Endothelial cell of umbilical vein (primary cell): ENCODE measurements around the gene PLXNC1. TPM values are rescaled to one million over a fixed set of nuclear protein-coding genes. Genes with fewer than 3 reads are reported as not detected.

Source experiments
- BruUV-seq: library from RNA; stranded (reverse); fragments of 400-500 nt; replicated peaks from 2 replicates; lab custom pipeline; 2021; lab: Mats Ljungman, UMichigan
- CTCF ChIA-PET: fragments of 300-600, 350-600 bp; sonication (Branson Sonifier 250); formaldehyde crosslinking; loops from one replicate; lab custom pipeline; 2021; ENCODE audit warnings: antibody characterized with exemption, inconsistent platforms; lab: Charles Lee
- POLR2A ChIA-PET: fragments of 300-600, 350-600 bp; sonication (Branson Sonifier 250); formaldehyde crosslinking; loops from one replicate; lab custom pipeline; 2021; ENCODE audit warnings: antibody characterized with exemption, inconsistent platforms; lab: Charles Lee
- DNase-seq: peaks from one replicate; pipeline ENCODE4 v3.0.0-alpha.2; 2011; ENCODE audit warnings: low read depth, low spot score
- FAIRE-seq: peaks from 2 replicates; lab custom pipeline; 2011; peaks lifted over from hg19 to GRCh38; lab: Jason Lieb, UNC
- H2AFZ ChIP-seq: 2 replicates; pipeline ENCODE4 v1.6.0; 2012; ENCODE audit warnings: low read depth, low read length, control low read depth, inconsistent platforms
- H3K27ac ChIP-seq: 2 replicates; pipeline ENCODE4 v1.5.1; 2011; ENCODE audit warnings: low read depth, mild to moderate bottlenecking, control low read depth, low read length, moderate library complexity; ENCODE audit not compliant: insufficient read depth
- H3K27me3 ChIP-seq, 2 experiments: 2 replicates each; pipeline versions ENCODE4 v1.6.0 to v1.6.1; 2011; ENCODE audit warnings: low read length in 2 of 2, mixed read lengths in 1 of 2; ENCODE audit not compliant: control insufficient read depth in 2 of 2, insufficient read depth in 2 of 2
- H3K36me3 ChIP-seq, 2 experiments: 2 replicates in 1 of 2; 3 replicates in 1 of 2; pipeline ENCODE4 v1.5.1; 2011; ENCODE audit warnings: low read length in 2 of 2, mild to moderate bottlenecking in 1 of 2, moderate library complexity in 1 of 2; ENCODE audit not compliant: control insufficient read depth in 2 of 2, insufficient read depth in 2 of 2; ENCODE audit errors: extremely low read depth in 1 of 2
- H3K4me1 ChIP-seq: 3 replicates; pipeline ENCODE4 v1.5.1; 2011; ENCODE audit warnings: mild to moderate bottlenecking, low read length; ENCODE audit not compliant: control insufficient read depth, insufficient read depth; ENCODE audit errors: extremely low read depth
- H3K4me2 ChIP-seq: 2 replicates; pipeline ENCODE4 v1.6.1; 2011; ENCODE audit warnings: low read length, control low read depth, mixed read lengths; ENCODE audit not compliant: insufficient read depth
- H3K4me3 ChIP-seq, 3 experiments: fragments of 200-600 bp in 1 of 3; sonication (generic), shearing (Covaris generic) in 1 of 3; replicated peaks in 1 of 3; 2 replicates each; pipeline ENCODE4 v1.5.1; 2011 to 2016; ENCODE audit warnings: control low read depth in 3 of 3, low read length in 3 of 3, mild to moderate bottlenecking in 2 of 3, inconsistent platforms in 1 of 3, low read depth in 1 of 3, moderate library complexity in 1 of 3; ENCODE audit not compliant: insufficient read depth in 1 of 3
- H3K79me2 ChIP-seq: 2 replicates; pipeline ENCODE4 v1.6.0; 2012; ENCODE audit warnings: low read length, inconsistent platforms; ENCODE audit not compliant: control insufficient read depth, insufficient read depth
- H3K9ac ChIP-seq: replicated peaks from 2 replicates; pipeline ENCODE3; 2011; ENCODE audit warnings: low read length, control low read depth; ENCODE audit not compliant: insufficient read depth; ENCODE audit errors: extremely low read depth
- H3K9me1 ChIP-seq: replicated peaks from 3 replicates; pipeline ENCODE4 v1.6.0; 2011; ENCODE audit warnings: mild to moderate bottlenecking, low read length; ENCODE audit not compliant: control insufficient read depth, insufficient read depth; ENCODE audit errors: extremely low read depth
- H3K9me3 ChIP-seq: replicated peaks from 2 replicates; pipeline ENCODE4 v1.5.1; 2012; ENCODE audit warnings: low read length, inconsistent platforms; ENCODE audit not compliant: control insufficient read depth, insufficient read depth
- H4K20me1 ChIP-seq: replicated peaks from 2 replicates; pipeline ENCODE3; 2011; ENCODE audit warnings: mild to moderate bottlenecking, low read length; ENCODE audit not compliant: control insufficient read depth, insufficient read depth; ENCODE audit errors: extremely low read depth
- EZH2 ChIP-seq: IDR thresholded peaks from 2 replicates; pipeline ENCODE4 v1.6.1; 2012; ENCODE audit warnings: borderline replicate concordance, low read depth, mild to moderate bottlenecking, moderate library complexity, low read length, inconsistent platforms; ENCODE audit not compliant: severe bottlenecking
- FOS ChIP-seq: IDR thresholded peaks from 2 replicates; pipeline ENCODE4 v1.6.1; 2011; ENCODE audit warnings: mild to moderate bottlenecking, low read length, moderate library complexity, borderline replicate concordance; ENCODE audit not compliant: insufficient read depth
- GATA2 ChIP-seq: IDR thresholded peaks from 2 replicates; pipeline ENCODE4 v1.7.0; 2011; ENCODE audit warnings: low read depth, mild to moderate bottlenecking, moderate library complexity, mixed read lengths, low read length; ENCODE audit not compliant: insufficient read length, insufficient read depth
- JUN ChIP-seq: IDR thresholded peaks from 2 replicates; pipeline ENCODE4 v1.6.1; 2011; ENCODE audit warnings: borderline replicate concordance, low read depth; ENCODE audit not compliant: insufficient read length, insufficient read depth
- MYC ChIP-seq: IDR thresholded peaks from one replicate; pipeline ENCODE4 v1.6.1; 2011; ENCODE audit warnings: mild to moderate bottlenecking, low read depth, low read length
- POLR2A ChIP-seq: IDR thresholded peaks from 2 replicates; pipeline ENCODE4 v1.6.1; 2012; ENCODE audit warnings: low read depth, mild to moderate bottlenecking, control low read depth, low read length
- POLR2AphosphoS5 ChIP-seq: IDR thresholded peaks from 2 replicates; pipeline ENCODE4 v1.6.1; 2012; ENCODE audit warnings: low read depth, mild to moderate bottlenecking, control low read depth, low read length, moderate library complexity; ENCODE audit not compliant: insufficient read depth
- dilution Hi-C: fragments of 300-500 bp; cut with MboI; formaldehyde crosslinking; loops from one replicate; pipeline ENCODE4 v1.15.0; 2019; ENCODE audit warnings: low sequenced_read_pairs; ENCODE audit not compliant: extremely low pct_ligation_motif_present
- intact Hi-C: fragments of 100-400 bp; cut with micrococcal nuclease; formaldehyde crosslinking; loops from one replicate; pipeline ENCODE4 v1.10.0; 2022
- polyA plus RNA-seq, 4 experiments: library from polyadenylated mRNA; depleted of rRNA in 3 of 4; stranded (reverse) in 3 of 4; unstranded in 1 of 4; fragments of >200 nt; gene quantifications; 2 replicates each; pipeline versions ENCODE4 v1.2.1 to v1.2.3, GENCODE V29; 2011 to 2012; ENCODE audit warnings: missing spikeins in 1 of 4
- total RNA-seq: library from RNA; stranded (reverse); gene quantifications from 2 replicates; pipeline ENCODE4 v1.2.3, GENCODE V29; 2021
- TF ChIP-seq, protein P1 (sequence below): IDR thresholded peaks from 2 replicates; pipeline ENCODE4 v1.6.1; 2011; ENCODE audit not compliant: insufficient read depth, insufficient read length
- TF ChIP-seq, protein P2 (sequence below), 2 donors: IDR thresholded peaks; 1 replicate in 1 of 2; 2 replicates in 1 of 2; pipeline ENCODE4 v1.5.1; 2011; ENCODE audit warnings: low read length in 2 of 2, mild to moderate bottlenecking in 2 of 2, moderate library complexity in 2 of 2, control low read depth in 1 of 2, inconsistent platforms in 1 of 2, low read depth in 1 of 2; ENCODE audit not compliant: insufficient read depth in 1 of 2; ENCODE audit errors: extremely low read depth in 1 of 2

The PLXNC1 gene
- total and polyA plus RNA-seq, 2 donors (not counting 3 experiments of a cell fraction or from before 2014, with no cell fraction given) = 0.04 TPM; not detected in 1

DNA sequence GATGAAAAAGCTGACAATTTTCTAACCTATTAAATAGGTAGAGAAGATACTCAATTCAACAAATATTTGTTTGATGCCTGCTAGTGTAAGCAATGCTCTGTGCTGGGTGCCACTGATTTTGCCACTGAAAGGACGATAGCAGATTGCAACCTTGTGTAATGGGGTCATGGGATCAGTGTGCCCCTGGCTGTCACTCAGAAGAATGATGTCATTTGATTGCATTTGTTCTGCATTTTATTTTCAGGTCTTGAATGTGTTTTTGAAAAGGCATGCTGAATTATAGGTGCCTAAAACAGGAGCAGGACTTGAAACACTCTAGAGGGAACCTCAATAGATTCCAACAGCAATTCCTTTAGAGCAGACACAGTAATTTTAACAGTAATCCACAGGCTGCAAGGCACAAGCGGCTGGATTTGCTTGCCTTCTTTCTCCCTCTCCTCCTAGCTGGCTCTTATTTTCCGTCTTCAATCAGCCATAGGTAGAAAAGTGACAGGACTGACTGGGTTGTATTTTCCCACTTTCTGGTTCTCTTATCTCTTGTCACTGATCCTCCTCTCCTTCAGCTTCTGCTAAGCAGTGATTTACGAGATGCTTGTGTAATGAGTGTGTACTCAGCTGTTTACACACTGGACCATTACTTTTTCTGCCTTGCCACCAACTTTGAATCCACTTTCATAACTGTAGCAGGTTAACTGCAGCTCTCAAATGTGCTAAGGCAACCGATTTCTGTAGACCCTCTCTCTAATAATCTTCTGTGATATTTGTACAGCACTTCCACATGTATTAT, 4.1 kb downstream of the PLXNC1 start:
- intact Hi-C loops = no loop called here
- Histone ChIP-seq H3K9me3 (no peaks in the 10 kb centered on the region), H3K27ac (no peak overlapping the region), H3K4me3 (no peak overlapping the region), H3K36me3 (no peaks in the 10 kb centered on the region), H3K9me1 (no peaks in the 10 kb centered on the region), H3K79me2 (no peaks in the 10 kb centered on the region), H3K27me3 (peaks cover 43 to 52% of the 10 kb centered on the region in 2 experiments), H3K4me1 (no peaks in the 10 kb centered on the region), H2AFZ (no peak overlapping the region), H4K20me1 (no peaks in the 10 kb centered on the region), H3K9ac (no peak overlapping the region), H3K4me2 (no peak overlapping the region)
- DNase-seq (no peak), FAIRE-seq (no peak)
- ChIA-PET POLR2A (no interaction called here), CTCF (interaction anchor here (1.2 to 1.7 kb wide), 2 partner anchors 9 to 18 kb away, joined by 5 to 6 read pairs; no protein-coding TSS in a partner anchor)
- TF ChIP-seq, protein P1, sequence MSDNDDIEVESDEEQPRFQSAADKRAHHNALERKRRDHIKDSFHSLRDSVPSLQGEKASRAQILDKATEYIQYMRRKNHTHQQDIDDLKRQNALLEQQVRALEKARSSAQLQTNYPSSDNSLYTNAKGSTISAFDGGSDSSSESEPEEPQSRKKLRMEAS = no peak
- TF ChIP-seq EZH2 = no peak
- TF ChIP-seq MYC = no peak
- no peak for TF ChIP-seq FOS
- no peak for TF ChIP-seq GATA2
- TF ChIP-seq POLR2A = no peak
- no peak for TF ChIP-seq JUN
- TF ChIP-seq, protein P2, sequence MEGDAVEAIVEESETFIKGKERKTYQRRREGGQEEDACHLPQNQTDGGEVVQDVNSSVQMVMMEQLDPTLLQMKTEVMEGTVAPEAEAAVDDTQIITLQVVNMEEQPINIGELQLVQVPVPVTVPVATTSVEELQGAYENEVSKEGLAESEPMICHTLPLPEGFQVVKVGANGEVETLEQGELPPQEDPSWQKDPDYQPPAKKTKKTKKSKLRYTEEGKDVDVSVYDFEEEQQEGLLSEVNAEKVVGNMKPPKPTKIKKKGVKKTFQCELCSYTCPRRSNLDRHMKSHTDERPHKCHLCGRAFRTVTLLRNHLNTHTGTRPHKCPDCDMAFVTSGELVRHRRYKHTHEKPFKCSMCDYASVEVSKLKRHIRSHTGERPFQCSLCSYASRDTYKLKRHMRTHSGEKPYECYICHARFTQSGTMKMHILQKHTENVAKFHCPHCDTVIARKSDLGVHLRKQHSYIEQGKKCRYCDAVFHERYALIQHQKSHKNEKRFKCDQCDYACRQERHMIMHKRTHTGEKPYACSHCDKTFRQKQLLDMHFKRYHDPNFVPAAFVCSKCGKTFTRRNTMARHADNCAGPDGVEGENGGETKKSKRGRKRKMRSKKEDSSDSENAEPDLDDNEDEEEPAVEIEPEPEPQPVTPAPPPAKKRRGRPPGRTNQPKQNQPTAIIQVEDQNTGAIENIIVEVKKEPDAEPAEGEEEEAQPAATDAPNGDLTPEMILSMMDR (IDR thresholded peaks at IDR 0.05; ENCODE audit: extremely low read depth in 1 of 2, insufficient read depth in 1 of 2, low read depth in 1 of 2, low read length in 2 of 2) = no peak
- TF ChIP-seq POLR2AphosphoS5 = no peak
- dilution Hi-C loops = no loop called here
- no TSS peak for BruUV-seq
